ENCODE results near the gene DEFB132. TPM values are rescaled to one million over a fixed set of nuclear protein-coding genes. Genes with fewer than 3 reads are reported as not detected.

DEFB132 gene
- total and polyA plus RNA-seq, 4 donors, result 0.08 TPM; not detected in 2

- no peaks in the 10 kb centered on the region for H3K9me3 ChIP-seq (ENCODE audit: control insufficient read depth in 4 of 4, low read length in 3 of 4)
- no peak overlapping the region for H3K4me3 ChIP-seq (ENCODE audit: low read depth in 1 of 3, low read length in 3 of 3)
- H3K9ac ChIP-seq (ENCODE audit: low read depth in 1 of 2, low read length in 2 of 2), result no peak overlapping the region
- H3K36me3 ChIP-seq (ENCODE audit: control insufficient read depth in 4 of 4, insufficient read depth in 3 of 4, low read depth in 1 of 4, low read length in 3 of 4), result no peaks in the 10 kb centered on the region
- peaks cover 0 to 4% (median 0%) of the 10 kb centered on the region in 4 donors for H3K4me1 ChIP-seq (ENCODE audit: control insufficient read depth in 4 of 4, insufficient read depth in 4 of 4, low read length in 3 of 4)
- TF ChIP-seq FOXA1 (IDR thresholded peaks at IDR 0.05), result no peak
- no peak for TF ChIP-seq YY1 (IDR thresholded peaks at IDR 0.05)
- no peak for TF ChIP-seq FOXA2 (IDR thresholded peaks at IDR 0.05)
- TF ChIP-seq CTCF (IDR thresholded peaks at IDR 0.05; ENCODE audit: low read depth, low read length, missing input control), result peak; percentile 29
- peak; percentile 64 to 76 for TF ChIP-seq RAD21 (IDR thresholded peaks at IDR 0.05)
- no peak overlapping the region for H3K27ac ChIP-seq (ENCODE audit: low read depth in 1 of 2, low read length in 2 of 2)
- H3K27me3 ChIP-seq (ENCODE audit: control insufficient read depth in 4 of 4, insufficient read depth in 4 of 4, low read length in 3 of 4), result no peaks in the 10 kb centered on the region
- no peak for DNase-seq (ENCODE audit: low spot score)
- 74% methylated on average over 1 of the region's 1 CpG for WGBS
Observed at GRCh38 chr20:235891-236290, 21.6 kb upstream of the DEFB132 start.

GRCh38 chr20:237489-237888 lies 20.0 kb upstream of the DEFB132 start:
- no peaks in the 10 kb centered on the region for H3K36me3 ChIP-seq (ENCODE audit: control insufficient read depth in 4 of 4, insufficient read depth in 3 of 4, low read depth in 1 of 4, low read length in 3 of 4)
- peaks cover 0 to 4% (median 0%) of the 10 kb centered on the region in 4 donors for H3K4me1 ChIP-seq (ENCODE audit: control insufficient read depth in 4 of 4, insufficient read depth in 4 of 4, low read length in 3 of 4)
- H3K4me3 ChIP-seq (ENCODE audit: low read depth in 1 of 3, low read length in 3 of 3), result no peak overlapping the region
- H3K9ac ChIP-seq (ENCODE audit: low read depth in 1 of 2, low read length in 2 of 2), result no peak overlapping the region
- DNase-seq (ENCODE audit: low spot score), result no peak
- TF ChIP-seq SP1 (IDR thresholded peaks at IDR 0.05), result no peak
- TF ChIP-seq GABPA (IDR thresholded peaks at IDR 0.05 in 1 of 2, conservative IDR thresholded peaks at IDR 0.05 in 1 of 2), result no peak
- 73% methylated on average over 4 of the region's 4 CpGs for WGBS
- H3K27me3 ChIP-seq (ENCODE audit: control insufficient read depth in 4 of 4, insufficient read depth in 4 of 4, low read length in 3 of 4), result no peaks in the 10 kb centered on the region
- H3K27ac ChIP-seq (ENCODE audit: low read depth in 1 of 2, low read length in 2 of 2), result no peak overlapping the region
- H3K9me3 ChIP-seq (ENCODE audit: control insufficient read depth in 4 of 4, low read length in 3 of 4), result no peaks in the 10 kb centered on the region

- TF ChIP-seq SP1 (IDR thresholded peaks at IDR 0.05) (no peak), REST (IDR thresholded peaks at IDR 0.05) (no peak), ATF3 (IDR thresholded peaks at IDR 0.05) (no peak), RXRA (IDR thresholded peaks at IDR 0.05) (no peak), CTCF (IDR thresholded peaks at IDR 0.05; ENCODE audit: low read depth, low read length, missing input control) (no peak), RAD21 (IDR thresholded peaks at IDR 0.05) (no peak)
- no peak overlapping the region for H3K4me3 ChIP-seq (ENCODE audit: low read depth in 1 of 3, low read length in 3 of 3)
- H3K27ac ChIP-seq (ENCODE audit: low read depth in 1 of 2, low read length in 2 of 2), result no peak overlapping the region
- H3K27me3 ChIP-seq (ENCODE audit: control insufficient read depth in 4 of 4, insufficient read depth in 4 of 4, low read length in 3 of 4), result no peaks in the 10 kb centered on the region
- H3K4me1 ChIP-seq (ENCODE audit: control insufficient read depth in 4 of 4, insufficient read depth in 4 of 4, low read length in 3 of 4), result peaks cover 0 to 4% (median 0%) of the 10 kb centered on the region in 4 donors
- no peaks in the 10 kb centered on the region for H3K36me3 ChIP-seq (ENCODE audit: control insufficient read depth in 4 of 4, insufficient read depth in 3 of 4, low read depth in 1 of 4, low read length in 3 of 4)
- no peak for DNase-seq (ENCODE audit: low spot score)
- no peak overlapping the region for H3K9ac ChIP-seq (ENCODE audit: low read depth in 1 of 2, low read length in 2 of 2)
- H3K9me3 ChIP-seq (ENCODE audit: control insufficient read depth in 4 of 4, low read length in 3 of 4), result no peaks in the 10 kb centered on the region
- 36% methylated on average over 3 of the region's 3 CpGs for WGBS
Observed at GRCh38 chr20:237929-238328, 19.6 kb upstream of the DEFB132 start.
